Measurements from ENCODE around the gene MYCBP. TPM values are rescaled to one million over a fixed set of nuclear protein-coding genes. Genes with fewer than 3 reads are reported as not detected.
"Not testable (repeated sequence)": the region's sequence is repeated elsewhere in the genome, so short reads cannot be mapped to it uniquely, and the experiment has no call there.

MYCBP gene
- total RNA-seq, 1 experiment from 2014 or later, result 20.3 TPM

DNA sequence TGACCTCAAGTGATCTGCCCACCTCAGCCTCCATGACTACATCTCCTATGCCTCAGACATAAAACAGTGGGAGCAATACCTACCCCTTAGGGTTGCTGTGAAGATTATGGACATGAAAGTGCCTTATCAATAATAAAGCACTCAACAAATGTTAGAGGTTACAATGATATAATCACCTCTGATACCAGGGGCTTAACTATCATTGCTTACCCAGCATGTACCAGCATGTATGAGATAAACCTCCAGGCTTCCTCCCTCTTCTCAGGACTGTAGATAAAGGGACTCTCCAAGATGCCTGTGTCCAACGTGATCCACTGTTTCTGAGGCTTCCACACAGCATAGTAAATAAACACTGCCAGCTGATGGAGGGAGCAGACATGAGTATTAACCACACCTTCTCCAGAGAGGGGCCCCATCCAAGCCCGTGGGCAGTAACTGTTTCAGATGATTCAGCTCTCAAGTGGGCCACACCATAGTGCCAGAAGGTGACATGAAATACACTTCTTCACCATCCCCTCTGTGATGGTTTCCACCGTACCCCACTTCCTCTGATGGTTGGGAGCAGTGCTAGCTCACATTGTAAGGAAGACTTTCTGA, 42.3 kb upstream of the MYCBP start:
- TF ChIP-seq EZH2phosphoT487 (IDR thresholded peaks at IDR 0.05; ENCODE audit: borderline replicate concordance, low read length) (no peak), EZH2 (IDR thresholded peaks at IDR 0.05; ENCODE audit: low read length, unreplicated experiment) (no peak)
- TF ChIP-seq, protein P1, sequence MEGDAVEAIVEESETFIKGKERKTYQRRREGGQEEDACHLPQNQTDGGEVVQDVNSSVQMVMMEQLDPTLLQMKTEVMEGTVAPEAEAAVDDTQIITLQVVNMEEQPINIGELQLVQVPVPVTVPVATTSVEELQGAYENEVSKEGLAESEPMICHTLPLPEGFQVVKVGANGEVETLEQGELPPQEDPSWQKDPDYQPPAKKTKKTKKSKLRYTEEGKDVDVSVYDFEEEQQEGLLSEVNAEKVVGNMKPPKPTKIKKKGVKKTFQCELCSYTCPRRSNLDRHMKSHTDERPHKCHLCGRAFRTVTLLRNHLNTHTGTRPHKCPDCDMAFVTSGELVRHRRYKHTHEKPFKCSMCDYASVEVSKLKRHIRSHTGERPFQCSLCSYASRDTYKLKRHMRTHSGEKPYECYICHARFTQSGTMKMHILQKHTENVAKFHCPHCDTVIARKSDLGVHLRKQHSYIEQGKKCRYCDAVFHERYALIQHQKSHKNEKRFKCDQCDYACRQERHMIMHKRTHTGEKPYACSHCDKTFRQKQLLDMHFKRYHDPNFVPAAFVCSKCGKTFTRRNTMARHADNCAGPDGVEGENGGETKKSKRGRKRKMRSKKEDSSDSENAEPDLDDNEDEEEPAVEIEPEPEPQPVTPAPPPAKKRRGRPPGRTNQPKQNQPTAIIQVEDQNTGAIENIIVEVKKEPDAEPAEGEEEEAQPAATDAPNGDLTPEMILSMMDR (conservative IDR thresholded peaks at IDR 0.05; ENCODE audit: low read depth, low read length), result no peak
- Histone ChIP-seq H3K27me3 (ENCODE audit: low read length) (no peaks in the 10 kb centered on the region), H4K20me1 (ENCODE audit: low read length) (no peaks in the 10 kb centered on the region), H2AFZ (ENCODE audit: low read length) (no peak overlapping the region), H3K79me2 (ENCODE audit: low read length) (no peaks in the 10 kb centered on the region), H3K27ac (ENCODE audit: low read length) (no peak overlapping the region), H3K36me3 (ENCODE audit: low read depth, low read length) (no peaks in the 10 kb centered on the region), H3K9ac (ENCODE audit: low read length) (no peak overlapping the region), H3K9me3 (ENCODE audit: low read length) (no peaks in the 10 kb centered on the region), H3K4me1 (ENCODE audit: insufficient read depth, low read length) (no peaks in the 10 kb centered on the region), H3K4me2 (ENCODE audit: low read length) (no peak overlapping the region), H3K9me2 (replicated peaks; ENCODE audit: low read length) (no peaks in the 10 kb centered on the region), H3F3A (ENCODE audit: low read length, unreplicated experiment) (no peaks in the 10 kb centered on the region), H3K4me3 (ENCODE audit: low read length) (no peak overlapping the region)
- ChIA-PET CTCF (no interaction called here), POLR2A (ENCODE audit: unreplicated experiment) (no interaction called here)
- DNase-seq (no peak), ATAC-seq (no peak)
- no TSS peak for BruUV-seq (replicated peaks)
- intact Hi-C loops (cut with micrococcal nuclease), result no loop called here

DNA sequence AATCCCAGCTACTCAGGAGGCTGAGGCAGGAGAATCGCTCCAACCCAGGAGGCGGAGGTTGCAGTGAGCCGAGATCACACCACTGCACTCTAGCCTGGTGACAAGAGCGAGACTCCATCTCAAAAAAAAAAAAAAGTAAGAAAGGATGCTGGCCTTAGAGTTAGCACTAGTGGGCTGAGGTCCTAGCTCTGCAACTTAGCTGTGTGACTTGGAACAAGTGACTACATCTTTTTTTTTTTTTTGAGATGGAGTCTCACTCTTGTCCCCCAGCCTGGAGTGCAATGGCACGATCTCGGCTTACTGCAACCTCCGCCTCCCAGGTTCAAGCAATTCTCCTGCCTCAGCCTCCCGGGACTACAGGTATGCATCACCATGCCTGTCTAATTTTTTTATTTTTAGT, 41.8 kb upstream of the MYCBP start:
- intact Hi-C loops (cut with micrococcal nuclease); H3K27me3 ChIP-seq (ENCODE audit: low read length); POLR2A ChIA-PET (ENCODE audit: unreplicated experiment); H4K20me1 ChIP-seq (ENCODE audit: low read length); DNase-seq; H3K36me3 ChIP-seq (ENCODE audit: low read depth, low read length); H3K9me3 ChIP-seq (ENCODE audit: low read length); H3K9ac ChIP-seq (ENCODE audit: low read length); H3K4me2 ChIP-seq (ENCODE audit: low read length); H3F3A ChIP-seq (ENCODE audit: low read length, unreplicated experiment); ATAC-seq; H2AFZ ChIP-seq (ENCODE audit: low read length); H3K4me3 ChIP-seq (ENCODE audit: low read length); CTCF ChIA-PET; H3K4me1 ChIP-seq (ENCODE audit: insufficient read depth, low read length); BruUV-seq (replicated peaks); H3K27ac ChIP-seq (ENCODE audit: low read length); H3K9me2 ChIP-seq (replicated peaks; ENCODE audit: low read length); H3K79me2 ChIP-seq (ENCODE audit: low read length): not testable (repeated sequence)

DNA sequence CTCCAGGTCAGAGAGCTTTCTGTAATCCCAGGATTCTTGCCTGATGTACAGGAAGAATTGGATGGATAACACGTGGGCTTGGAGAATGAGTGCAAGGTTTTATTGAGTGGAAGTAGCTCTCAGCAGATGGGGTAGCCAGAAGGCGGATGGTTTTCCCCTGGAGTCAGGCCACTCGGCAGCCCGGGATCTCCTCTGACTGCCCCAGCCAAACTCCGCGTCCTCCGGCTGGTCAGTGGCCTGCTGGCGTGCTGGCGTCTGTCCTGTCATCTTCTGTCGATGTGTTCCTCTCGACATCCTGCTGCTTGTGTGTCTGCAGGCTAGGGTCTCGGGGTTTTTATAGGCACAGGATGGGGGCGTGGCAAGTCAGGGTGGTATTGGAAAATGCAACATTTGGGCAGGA, 35.7 kb upstream of the MYCBP start:
- H3K4me3 ChIP-seq (ENCODE audit: low read length), result no peak overlapping the region
- no peak overlapping the region for H2AFZ ChIP-seq (ENCODE audit: low read length)
- TF ChIP-seq, protein P1 (conservative IDR thresholded peaks at IDR 0.05; ENCODE audit: low read depth, low read length), result no peak
- no peak overlapping the region for H3K4me2 ChIP-seq (ENCODE audit: low read length)
- DNase-seq, result no peak
- H3K9me3 ChIP-seq (ENCODE audit: low read length), result no peaks in the 10 kb centered on the region
- H3K27me3 ChIP-seq (ENCODE audit: low read length), result no peaks in the 10 kb centered on the region
- no peaks in the 10 kb centered on the region for H3K9me2 ChIP-seq (replicated peaks; ENCODE audit: low read length)
- no peaks in the 10 kb centered on the region for H4K20me1 ChIP-seq (ENCODE audit: low read length)
- no TSS peak for BruUV-seq (replicated peaks)
- H3F3A ChIP-seq (ENCODE audit: low read length, unreplicated experiment), result no peaks in the 10 kb centered on the region
- no peak overlapping the region for H3K27ac ChIP-seq (ENCODE audit: low read length)
- H3K36me3 ChIP-seq (ENCODE audit: low read depth, low read length), result no peaks in the 10 kb centered on the region
- intact Hi-C loops (cut with micrococcal nuclease), result no loop called here
- no peak overlapping the region for H3K9ac ChIP-seq (ENCODE audit: low read length)
- H3K4me1 ChIP-seq (ENCODE audit: insufficient read depth, low read length), result no peaks in the 10 kb centered on the region
- ChIA-PET CTCF (no interaction called here), POLR2A (ENCODE audit: unreplicated experiment) (no interaction called here)
- no peaks in the 10 kb centered on the region for H3K79me2 ChIP-seq (ENCODE audit: low read length)
- ATAC-seq, result no peak

Data from PC-3 (cell line).